Astrocyte (in vitro differentiated cells and primary cell): ENCODE results near the gene IL10RA. TPM values are rescaled to one million over a fixed set of nuclear protein-coding genes. Genes with fewer than 3 reads are reported as not detected.

Source experiments
- DNase-seq: peaks from one replicate; pipeline ENCODE4 v3.0.0-alpha.2; 2010; ENCODE audit warnings: low read depth
- FAIRE-seq: peaks from 2 replicates; lab custom pipeline; 2011; peaks lifted over from hg19 to GRCh38; lab: Jason Lieb, UNC
- H2AFZ ChIP-seq: 2 replicates; pipeline ENCODE4 v1.6.0; 2012; ENCODE audit warnings: low read depth, low read length, inconsistent platforms
- H3K27ac ChIP-seq: 2 replicates; pipeline ENCODE4 v1.5.1; 2011; ENCODE audit warnings: low read depth, low read length, inconsistent platforms
- H3K27me3 ChIP-seq: 2 replicates; pipeline ENCODE4 v1.6.0; 2011; ENCODE audit warnings: low read length, inconsistent platforms; ENCODE audit not compliant: insufficient read depth
- H3K36me3 ChIP-seq: 2 replicates; pipeline ENCODE4 v1.5.1; 2011; ENCODE audit warnings: low read length, inconsistent platforms; ENCODE audit not compliant: insufficient read depth
- H3K4me1 ChIP-seq: 2 replicates; pipeline ENCODE4 v1.5.1; 2011; ENCODE audit warnings: low read length, inconsistent platforms; ENCODE audit not compliant: insufficient read depth
- H3K4me2 ChIP-seq: 2 replicates; pipeline ENCODE4 v1.6.0; 2012; ENCODE audit warnings: low read length, inconsistent platforms
- H3K4me3 ChIP-seq: 2 replicates; pipeline ENCODE4 v1.5.1; 2011; ENCODE audit warnings: low read depth, mild to moderate bottlenecking, low read length, inconsistent platforms; ENCODE audit not compliant: insufficient read depth
- H3K79me2 ChIP-seq: 2 replicates; pipeline ENCODE4 v1.6.0; 2012; ENCODE audit warnings: mild to moderate bottlenecking, low read length, inconsistent platforms; ENCODE audit not compliant: insufficient read depth
- H3K9ac ChIP-seq: 2 replicates; pipeline ENCODE4 v1.6.0; 2012; ENCODE audit warnings: mild to moderate bottlenecking, low read length, inconsistent platforms
- H3K9me3 ChIP-seq: 2 replicates; pipeline ENCODE4 v1.5.1; 2012; ENCODE audit warnings: low read depth, mild to moderate bottlenecking, low read length, inconsistent platforms; ENCODE audit not compliant: insufficient read depth
- H4K20me1 ChIP-seq: 2 replicates; pipeline ENCODE4 v1.6.0; 2012; ENCODE audit warnings: low read length, inconsistent platforms; ENCODE audit not compliant: insufficient read depth
- H3K27ac Mint-ChIP-seq: one replicate; pipeline ENCODE4 v1.8.0; 2021; ENCODE audit warnings: mild to moderate bottlenecking, mixed read lengths; ENCODE audit not compliant: unreplicated experiment
- H3K27me3 Mint-ChIP-seq: one replicate; pipeline ENCODE4 v1.8.0; 2021; ENCODE audit warnings: low read depth, mixed read lengths; ENCODE audit not compliant: unreplicated experiment
- H3K36me3 Mint-ChIP-seq: one replicate; pipeline ENCODE4 v1.8.0; 2021; ENCODE audit warnings: low read depth, mixed read lengths; ENCODE audit not compliant: unreplicated experiment
- H3K4me1 Mint-ChIP-seq: one replicate; pipeline ENCODE4 v1.8.0; 2021; ENCODE audit warnings: low read depth, mixed read lengths; ENCODE audit not compliant: unreplicated experiment
- H3K4me3 Mint-ChIP-seq: one replicate; pipeline ENCODE4 v1.8.0; 2021; ENCODE audit warnings: mild to moderate bottlenecking, moderate library complexity, mixed read lengths; ENCODE audit not compliant: unreplicated experiment
- H3K9me3 Mint-ChIP-seq: one replicate; pipeline ENCODE4 v1.8.0; 2021; ENCODE audit warnings: mild to moderate bottlenecking, mixed read lengths; ENCODE audit not compliant: unreplicated experiment
- EZH2 ChIP-seq: IDR thresholded peaks from 2 replicates; pipeline ENCODE4 v1.6.1; 2012; ENCODE audit warnings: mild to moderate bottlenecking, low read length, inconsistent platforms; ENCODE audit not compliant: insufficient read depth
- total RNA-seq: library from RNA; stranded (reverse); gene quantifications from 2 replicates; pipeline ENCODE4 v1.2.1, GENCODE V29; 2021
- TF ChIP-seq, protein P1 (sequence below): IDR thresholded peaks from 2 replicates; pipeline ENCODE4 v1.5.1; 2011; ENCODE audit warnings: low read depth, mild to moderate bottlenecking, inconsistent platforms, low read length, moderate library complexity; ENCODE audit not compliant: insufficient read depth

IL10RA gene
- total RNA-seq, 1 donor from 2014 or later, result 0.73 TPM

DNA sequence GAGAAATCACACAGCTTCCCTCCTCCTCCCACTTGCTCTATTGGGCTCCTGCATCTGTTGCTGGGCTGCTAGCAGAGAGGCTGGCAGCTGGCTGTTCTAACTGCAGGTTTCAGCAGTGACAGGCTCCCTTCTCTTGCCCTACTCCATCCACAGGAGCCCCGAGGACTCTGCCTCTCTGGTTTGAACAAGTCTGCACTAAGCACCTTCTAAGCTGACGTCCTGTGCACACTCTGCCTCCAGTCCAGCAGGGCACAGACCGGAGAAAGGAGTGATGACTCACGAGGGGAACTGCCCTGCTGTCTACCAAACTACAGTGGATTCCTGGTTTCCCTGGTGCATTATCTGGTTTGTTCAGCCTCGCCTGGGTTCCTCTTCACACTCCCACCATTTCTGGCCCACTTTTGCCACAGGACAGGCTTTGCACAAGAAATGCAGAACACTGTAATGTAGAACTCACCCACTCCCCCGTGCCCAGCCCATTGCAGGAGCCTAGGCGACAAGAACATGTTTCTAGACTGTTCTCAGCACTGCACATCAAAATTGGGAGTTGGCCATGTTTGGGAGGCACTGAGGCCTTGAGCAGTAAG is 26.0 kb downstream of the IL10RA start:
- Histone ChIP-seq H3K79me2 (no peaks in the 10 kb centered on the region), H3K27ac (no peak overlapping the region), H3K27me3 (peaks cover 6% of the 10 kb centered on the region), H3K4me3 (no peak overlapping the region), H3K9me3 (no peaks in the 10 kb centered on the region), H2AFZ (no peak overlapping the region), H3K36me3 (no peaks in the 10 kb centered on the region), H3K4me1 (peaks cover 2% of the 10 kb centered on the region), H3K9ac (no peak overlapping the region), H4K20me1 (no peaks in the 10 kb centered on the region), H3K4me2 (no peak overlapping the region)
- H3K4me3 Mint-ChIP-seq, result no peak overlapping the region
- FAIRE-seq (no peak), DNase-seq (peak; percentile 3)
- H3K4me1 Mint-ChIP-seq, result peaks cover 7% of the 10 kb centered on the region
- TF ChIP-seq EZH2, result no peak
- TF ChIP-seq, protein P1, sequence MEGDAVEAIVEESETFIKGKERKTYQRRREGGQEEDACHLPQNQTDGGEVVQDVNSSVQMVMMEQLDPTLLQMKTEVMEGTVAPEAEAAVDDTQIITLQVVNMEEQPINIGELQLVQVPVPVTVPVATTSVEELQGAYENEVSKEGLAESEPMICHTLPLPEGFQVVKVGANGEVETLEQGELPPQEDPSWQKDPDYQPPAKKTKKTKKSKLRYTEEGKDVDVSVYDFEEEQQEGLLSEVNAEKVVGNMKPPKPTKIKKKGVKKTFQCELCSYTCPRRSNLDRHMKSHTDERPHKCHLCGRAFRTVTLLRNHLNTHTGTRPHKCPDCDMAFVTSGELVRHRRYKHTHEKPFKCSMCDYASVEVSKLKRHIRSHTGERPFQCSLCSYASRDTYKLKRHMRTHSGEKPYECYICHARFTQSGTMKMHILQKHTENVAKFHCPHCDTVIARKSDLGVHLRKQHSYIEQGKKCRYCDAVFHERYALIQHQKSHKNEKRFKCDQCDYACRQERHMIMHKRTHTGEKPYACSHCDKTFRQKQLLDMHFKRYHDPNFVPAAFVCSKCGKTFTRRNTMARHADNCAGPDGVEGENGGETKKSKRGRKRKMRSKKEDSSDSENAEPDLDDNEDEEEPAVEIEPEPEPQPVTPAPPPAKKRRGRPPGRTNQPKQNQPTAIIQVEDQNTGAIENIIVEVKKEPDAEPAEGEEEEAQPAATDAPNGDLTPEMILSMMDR, result no peak
- peaks cover 35% of the 10 kb centered on the region for H3K27me3 Mint-ChIP-seq
- H3K9me3 Mint-ChIP-seq, result peaks cover 5% of the 10 kb centered on the region
- H3K27ac Mint-ChIP-seq, result no peak overlapping the region
- no peaks in the 10 kb centered on the region for H3K36me3 Mint-ChIP-seq

- Histone ChIP-seq H3K27ac (no peak overlapping the region), H3K4me1 (peaks cover 2% of the 10 kb centered on the region), H3K36me3 (no peaks in the 10 kb centered on the region), H4K20me1 (no peaks in the 10 kb centered on the region), H3K79me2 (no peaks in the 10 kb centered on the region), H2AFZ (no peak overlapping the region), H3K9me3 (no peaks in the 10 kb centered on the region), H3K4me3 (no peak overlapping the region), H3K4me2 (no peak overlapping the region), H3K27me3 (peaks cover 2% of the 10 kb centered on the region), H3K9ac (no peak overlapping the region)
- Mint-ChIP-seq H3K9me3 (peaks cover 15% of the 10 kb centered on the region), H3K27ac (no peak overlapping the region), H3K4me3 (no peak overlapping the region), H3K27me3 (peaks cover 34% of the 10 kb centered on the region), H3K4me1 (peaks cover 7% of the 10 kb centered on the region), H3K36me3 (no peaks in the 10 kb centered on the region)
- TF ChIP-seq, protein P1, result no peak
- FAIRE-seq, result no peak
- DNase-seq, result no peak
These were observed 27.8 kb downstream of the IL10RA start for GRCh38 chr11:118014022-118014421.

DNA sequence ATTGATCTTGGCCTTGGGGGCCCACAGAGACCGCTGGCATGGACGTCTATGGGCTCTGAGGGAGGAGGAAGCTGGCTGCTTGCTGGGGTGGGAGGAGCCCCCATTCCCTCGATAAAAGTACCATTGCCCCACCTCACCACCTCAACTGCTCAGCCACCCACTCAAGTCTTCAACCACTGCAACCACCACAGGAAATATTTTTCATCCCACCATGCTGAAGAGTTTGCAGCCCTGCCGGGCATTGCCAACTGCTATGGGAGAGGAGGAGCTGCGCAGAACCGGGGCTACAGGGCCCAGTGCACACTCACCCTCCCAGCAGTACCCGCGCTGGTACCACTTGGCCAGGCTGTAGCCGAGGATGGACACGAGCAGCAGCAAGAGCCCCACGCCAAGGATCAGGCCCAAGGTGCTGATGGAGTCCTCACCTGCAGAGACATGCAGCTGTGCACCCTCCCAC is 29.2 kb downstream of the IL10RA start:
- no peaks in the 10 kb centered on the region for H3K36me3 ChIP-seq
- H2AFZ ChIP-seq, result no peak overlapping the region
- DNase-seq, result no peak
- H3K4me2 ChIP-seq, result no peak overlapping the region
- H3K27ac ChIP-seq, result no peak overlapping the region
- H3K79me2 ChIP-seq, result no peaks in the 10 kb centered on the region
- no peaks in the 10 kb centered on the region for H4K20me1 ChIP-seq
- H3K9ac ChIP-seq, result no peak overlapping the region
- TF ChIP-seq EZH2, result no peak
- TF ChIP-seq, protein P1, result no peak
- Mint-ChIP-seq H3K4me1 (peaks cover 7% of the 10 kb centered on the region), H3K9me3 (peaks cover 15% of the 10 kb centered on the region), H3K4me3 (no peak overlapping the region), H3K36me3 (no peaks in the 10 kb centered on the region), H3K27me3 (peaks cover 22% of the 10 kb centered on the region), H3K27ac (no peak overlapping the region)
- H3K27me3 ChIP-seq, result no peaks in the 10 kb centered on the region
- peaks cover 2% of the 10 kb centered on the region for H3K4me1 ChIP-seq
- H3K4me3 ChIP-seq, result no peak overlapping the region
- H3K9me3 ChIP-seq, result no peaks in the 10 kb centered on the region
- FAIRE-seq, result no peak
